Mesodermal cell (in vitro differentiated cells): ENCODE results near the gene LPCAT2.
"Not testable (repeated sequence)": the region's sequence is repeated elsewhere in the genome, so short reads cannot be mapped to it uniquely, and the experiment has no call there.

Experiments
- H3K27ac ChIP-seq: 2 replicates; pipeline ENCODE4 v1.7.0; 2013; ENCODE audit warnings: mild to moderate bottlenecking, low read depth, low read length, moderate library complexity; ENCODE audit not compliant: severe bottlenecking
- H3K36me3 ChIP-seq: 2 replicates; pipeline ENCODE4 v1.7.1; 2013; ENCODE audit warnings: mild to moderate bottlenecking, low read length, moderate library complexity; ENCODE audit not compliant: control insufficient read depth, insufficient read depth
- H3K4me1 ChIP-seq: one replicate; pipeline ENCODE4 v1.7.1; 2013; ENCODE audit warnings: mild to moderate bottlenecking, low read length; ENCODE audit not compliant: insufficient read depth, control insufficient read depth, poor library complexity, severe bottlenecking
- H3K4me3 ChIP-seq: 2 replicates; pipeline ENCODE4 v1.7.0; 2013; ENCODE audit warnings: low read length, control low read depth, mild to moderate bottlenecking; ENCODE audit not compliant: insufficient read depth, poor library complexity, severe bottlenecking; ENCODE audit errors: extremely low read depth
- H3K9me3 ChIP-seq: 2 replicates; pipeline ENCODE4 v1.7.1; 2013; ENCODE audit warnings: mild to moderate bottlenecking, low read length, moderate library complexity; ENCODE audit not compliant: control insufficient read depth
- WGBS, 2 experiments: methylation state at CpG; one replicate each; pipeline ENCODE4 v1.1.5; 2013; ENCODE audit warnings: missing lambda C conversion rate in 2 of 2; ENCODE audit not compliant: insufficient coverage in 2 of 2; 5-methylcytosine and 5-hydroxymethylcytosine counted together

LPCAT2 gene

DNA sequence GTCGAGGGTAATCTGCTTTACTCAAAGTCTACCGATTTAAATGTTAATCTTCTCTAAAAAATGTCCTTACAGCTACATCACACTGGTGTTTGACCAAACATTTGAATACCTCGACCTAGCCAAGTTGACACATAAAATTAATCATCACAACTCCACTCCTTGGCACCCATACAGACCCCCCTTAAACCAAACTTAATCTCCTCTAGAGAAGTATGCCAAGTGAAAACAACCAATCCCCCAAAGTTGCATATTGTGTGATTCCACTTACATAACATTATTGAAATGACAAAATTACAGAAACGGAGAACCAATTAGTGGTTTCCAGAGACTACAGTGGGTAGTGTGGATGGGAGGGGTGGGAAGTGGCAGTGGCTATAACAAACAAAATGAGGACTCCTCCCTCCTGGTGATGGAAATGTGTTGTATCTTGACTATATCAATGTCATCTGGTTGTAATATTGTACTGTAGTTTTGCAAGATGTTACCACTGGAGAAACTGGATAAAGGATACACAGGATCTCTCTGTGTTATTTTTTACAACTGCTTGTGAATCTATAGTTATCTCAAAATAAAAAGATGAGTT, 97.0 kb downstream of the LPCAT2 start:
- Histone ChIP-seq H3K36me3 (no peaks in the 10 kb centered on the region), H3K4me1 (no peaks in the 10 kb centered on the region), H3K4me3 (no peak overlapping the region), H3K27ac (no peak overlapping the region), H3K9me3 (no peaks in the 10 kb centered on the region)
- WGBS, 2 experiments: 77 to 80% methylated on average over 3 of the region's 4 CpGs

DNA sequence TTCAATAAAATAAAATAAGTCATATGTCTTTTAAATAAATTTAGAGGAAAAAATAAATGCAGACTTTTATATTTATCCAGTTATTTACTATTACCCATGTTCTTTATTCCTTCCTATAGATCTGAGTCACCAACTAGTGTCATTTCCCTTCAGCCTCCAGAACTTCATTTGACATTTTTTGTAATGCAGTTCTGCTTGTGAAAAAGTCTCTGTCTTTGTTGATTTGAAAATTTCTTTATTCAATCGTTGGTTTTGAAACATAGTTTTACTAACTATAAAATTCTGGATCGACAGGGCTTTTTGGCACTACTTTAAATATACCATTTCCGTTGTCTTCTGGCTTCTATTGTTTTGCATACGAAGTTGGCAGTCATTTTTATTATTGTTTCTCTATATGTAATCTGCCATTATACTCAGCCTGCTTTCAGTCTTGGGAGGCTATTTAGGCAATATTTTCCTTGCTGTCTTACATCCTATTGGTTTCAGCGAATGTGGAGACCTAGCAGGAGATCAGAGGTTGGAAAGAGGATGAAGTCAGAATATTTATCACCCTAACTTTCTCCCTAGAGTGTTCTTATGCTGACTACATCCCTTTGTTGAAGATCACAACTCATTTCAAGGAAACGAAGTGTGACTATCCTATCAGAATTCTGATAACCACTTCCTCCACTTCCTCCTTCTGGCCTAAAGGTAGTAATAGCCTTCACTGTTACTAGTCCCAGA, 104.9 kb downstream of the LPCAT2 start:
- Histone ChIP-seq H3K4me1 (no peaks in the 10 kb centered on the region), H3K36me3 (no peaks in the 10 kb centered on the region), H3K9me3 (no peaks in the 10 kb centered on the region), H3K27ac (no peak overlapping the region), H3K4me3 (no peak overlapping the region)
- 25% methylated on average over 1 of the region's 6 CpGs; no CpG with 5 or more reads in 1 of the 2 experiments for WGBS, 2 experiments

DNA sequence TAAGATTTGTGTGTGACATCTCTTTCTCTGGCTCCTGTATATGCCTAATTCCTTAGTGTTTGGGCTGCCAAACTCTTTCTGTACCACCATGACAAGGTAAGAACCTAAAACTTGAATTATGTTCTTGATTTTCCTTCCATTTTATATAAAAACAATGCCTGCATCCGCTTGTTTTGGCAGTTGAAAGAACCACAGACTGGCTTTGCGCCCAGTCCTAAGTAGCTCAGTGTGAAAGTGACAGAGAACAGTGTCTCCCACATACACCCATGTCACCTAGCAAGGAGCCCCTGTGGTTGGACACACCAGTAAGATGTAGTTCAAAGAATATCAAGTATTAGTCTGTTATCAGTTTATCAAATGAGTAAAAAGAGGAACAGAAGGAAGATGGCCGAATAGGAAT, 106.2 kb downstream of the LPCAT2 start:
- WGBS, 2 experiments: 83 to 94% methylated on average over 2 to 3 of the region's 3 CpGs

DNA sequence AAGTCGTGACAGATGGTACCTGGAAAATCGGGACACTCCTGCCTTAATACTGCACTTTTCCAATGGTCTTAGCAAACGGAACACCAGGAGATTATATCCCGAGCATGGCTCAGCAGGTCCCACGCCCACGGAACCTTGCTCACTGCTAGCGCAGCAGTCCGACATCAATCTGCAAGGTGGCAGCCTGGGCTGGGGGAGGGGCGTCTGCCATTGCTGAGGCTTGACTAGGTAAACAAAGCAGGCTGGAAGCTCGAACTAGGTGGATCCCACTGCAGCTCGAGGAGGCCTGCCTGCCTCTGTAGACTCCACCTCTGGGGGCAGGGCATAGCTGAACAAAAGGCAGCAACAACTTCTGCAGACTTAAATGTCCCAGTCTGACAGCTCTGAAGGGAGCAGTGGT, 106.8 kb downstream of the LPCAT2 start:
- not testable (repeated sequence) for H3K27ac ChIP-seq, H3K9me3 ChIP-seq
- WGBS, 2 experiments: 85 to 94% methylated on average over 11 of the region's 11 CpGs

More for the DNA sequence above, 106.2 kb downstream of the LPCAT2 start:
- Histone ChIP-seq H3K4me1 (no peaks in the 10 kb centered on the region), H3K27ac (no peak overlapping the region), H3K9me3 (no peaks in the 10 kb centered on the region), H3K36me3 (no peaks in the 10 kb centered on the region), H3K4me3 (no peak overlapping the region)

DNA sequence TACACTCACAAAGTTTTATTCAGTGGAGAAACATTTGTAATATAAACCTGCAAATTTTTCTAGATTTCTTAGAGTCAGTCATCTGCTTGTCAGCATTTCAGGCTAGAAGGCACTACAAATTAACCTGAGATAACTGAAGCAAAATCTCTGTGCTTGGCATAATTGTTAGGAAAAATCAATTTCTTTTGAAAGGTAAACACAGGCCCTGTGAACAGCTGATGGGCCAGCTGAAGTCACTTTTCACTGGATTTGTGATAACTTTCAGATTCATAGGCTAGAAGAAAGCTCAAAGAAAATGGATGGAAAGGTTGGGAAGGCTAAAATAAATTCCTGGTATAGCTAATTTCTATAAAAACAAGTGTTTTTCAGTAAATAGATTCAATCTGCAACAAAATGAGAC, 112.9 kb downstream of the LPCAT2 start:
- no peaks in the 10 kb centered on the region for H3K4me1 ChIP-seq
- H3K36me3 ChIP-seq: no peaks in the 10 kb centered on the region
- no peak overlapping the region for H3K27ac ChIP-seq
- no peaks in the 10 kb centered on the region for H3K9me3 ChIP-seq
- no peak overlapping the region for H3K4me3 ChIP-seq

More for the DNA sequence above, 106.8 kb downstream of the LPCAT2 start:
- not testable (repeated sequence) for H3K36me3 ChIP-seq, H3K4me1 ChIP-seq, H3K4me3 ChIP-seq

DNA sequence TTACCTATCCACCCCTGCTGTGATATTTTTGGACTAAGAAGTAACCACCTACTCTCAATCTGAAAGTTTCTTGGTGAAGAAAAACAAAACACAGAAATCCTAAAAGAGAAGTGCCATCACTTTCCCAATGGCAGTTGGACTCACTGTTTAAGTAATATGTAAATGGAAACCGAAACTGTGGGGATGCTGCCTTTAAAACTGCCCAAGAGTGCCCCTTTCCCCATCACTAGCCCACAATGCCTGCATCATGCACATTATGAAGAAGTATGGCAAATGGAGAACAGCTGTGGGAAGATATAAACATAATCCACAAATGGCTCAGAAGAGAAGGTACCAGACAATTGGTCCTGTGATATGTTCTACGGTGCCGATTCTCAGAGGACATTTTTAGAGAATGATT, 113.4 kb downstream of the LPCAT2 start:
- Histone ChIP-seq H3K27ac (no peak overlapping the region), H3K9me3 (no peaks in the 10 kb centered on the region), H3K4me3 (no peak overlapping the region), H3K36me3 (no peaks in the 10 kb centered on the region), H3K4me1 (no peaks in the 10 kb centered on the region)
- WGBS, 2 experiments: 100% methylated on average over 2 of the region's 3 CpGs; no CpG with 5 or more reads in 1 of the 2 experiments

DNA sequence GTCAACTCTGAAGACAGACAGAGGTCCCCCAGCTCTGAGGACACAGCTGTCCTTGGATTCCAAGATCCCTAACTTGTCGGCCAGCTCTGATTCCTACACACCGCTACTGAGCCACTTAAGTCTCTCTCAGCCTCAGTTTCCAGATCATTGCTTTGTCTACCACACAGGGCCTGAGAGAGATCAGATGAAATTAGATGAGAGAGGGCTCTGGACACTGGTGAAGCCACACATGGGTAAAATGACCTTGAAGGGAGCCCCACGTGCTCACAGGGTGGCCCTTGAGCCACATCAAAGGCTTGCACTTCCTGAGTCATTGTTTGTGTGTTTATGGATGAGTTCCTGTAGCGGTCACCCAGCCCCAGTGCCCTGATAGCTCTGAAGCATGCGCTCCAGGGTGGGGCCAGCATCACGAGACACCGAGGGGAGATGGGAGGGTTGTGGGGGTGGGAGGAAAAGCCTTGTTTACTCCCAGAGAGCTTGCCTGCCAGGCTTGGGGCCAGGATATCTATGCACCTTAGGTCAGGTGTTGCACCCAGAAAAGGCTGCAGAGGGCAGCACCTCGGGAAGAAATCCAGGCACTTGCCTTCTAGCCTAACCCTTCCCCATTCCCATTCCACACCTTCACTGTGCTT, 114.2 kb downstream of the LPCAT2 start:
- H3K4me1 ChIP-seq: no peaks in the 10 kb centered on the region
- WGBS, 2 experiments: 17 to 27% methylated on average over 5 to 6 of the region's 8 CpGs
- H3K9me3 ChIP-seq: no peaks in the 10 kb centered on the region
- H3K36me3 ChIP-seq: no peaks in the 10 kb centered on the region
- no peak overlapping the region for H3K27ac ChIP-seq
- H3K4me3 ChIP-seq: no peak overlapping the region

DNA sequence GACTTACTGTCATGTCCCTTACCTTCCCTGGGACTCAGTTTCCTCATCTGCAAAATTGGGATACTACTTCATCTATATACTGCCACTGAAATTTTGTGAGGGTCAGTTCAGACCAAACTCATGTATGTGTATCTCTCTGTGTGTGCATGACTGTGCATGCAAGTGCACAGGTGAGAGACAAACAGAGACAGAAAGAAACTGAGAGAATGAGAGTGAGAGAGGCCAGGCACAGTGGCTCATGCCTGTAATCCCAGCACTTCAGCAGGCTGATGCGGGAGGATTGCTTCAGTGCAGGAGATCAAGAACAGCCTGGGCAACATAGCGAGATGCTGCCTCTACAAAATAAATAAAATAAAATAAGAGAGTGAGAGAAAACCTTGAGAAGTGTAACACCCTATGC, 114.8 kb downstream of the LPCAT2 start:
- Histone ChIP-seq H3K9me3 (no peaks in the 10 kb centered on the region), H3K4me3 (no peak overlapping the region), H3K36me3 (no peaks in the 10 kb centered on the region), H3K27ac (no peak overlapping the region), H3K4me1 (no peaks in the 10 kb centered on the region)
- no CpG with 5 or more reads among the region's 2 CpGs for WGBS, 2 experiments

DNA sequence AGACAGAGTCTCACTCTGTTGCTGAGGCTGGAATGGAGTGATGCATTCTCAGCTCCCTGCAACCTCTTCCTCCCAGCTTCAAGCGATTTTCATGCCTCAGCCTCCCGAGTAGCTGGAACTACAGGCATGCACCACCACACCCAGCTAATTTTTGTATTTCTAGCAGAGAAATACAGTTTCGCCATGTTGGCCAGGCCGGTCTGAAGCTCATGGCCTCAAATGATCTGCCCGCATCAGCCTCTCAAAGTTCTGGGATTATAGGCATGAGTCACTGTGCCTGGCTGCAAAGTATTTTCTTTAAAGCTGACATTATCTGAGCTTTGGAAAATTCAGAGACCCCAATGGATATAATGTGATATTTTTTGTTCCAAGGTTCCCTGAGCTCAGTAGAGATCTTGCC, 115.8 kb downstream of the LPCAT2 start:
- 88 to 96% methylated on average over 5 of the region's 5 CpGs for WGBS, 2 experiments
- Histone ChIP-seq H3K36me3 (no peaks in the 10 kb centered on the region), H3K27ac (no peak overlapping the region), H3K4me1 (no peaks in the 10 kb centered on the region), H3K9me3 (no peaks in the 10 kb centered on the region), H3K4me3 (no peak overlapping the region)

DNA sequence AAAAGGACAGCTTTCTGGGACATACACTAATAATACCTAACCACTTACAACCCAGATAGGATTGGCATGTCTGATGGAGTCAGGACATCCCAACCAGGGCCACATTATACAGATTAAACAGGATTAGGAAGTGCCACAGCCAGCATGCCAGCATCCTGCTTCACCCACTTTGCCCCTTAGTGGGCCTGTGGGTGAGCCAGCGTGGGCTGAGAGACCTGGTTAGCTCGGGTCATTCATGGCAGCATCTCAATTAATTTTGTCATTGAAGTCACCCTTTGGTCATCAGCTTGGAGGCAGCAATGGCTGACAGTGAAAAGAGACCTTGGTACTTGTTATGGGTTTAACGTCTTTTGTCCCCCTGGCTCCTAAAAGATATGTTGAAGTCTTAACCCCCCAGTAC, 117.0 kb downstream of the LPCAT2 start:
- WGBS, 2 experiments: 86 to 95% methylated on average over 2 of the region's 3 CpGs
- H3K36me3 ChIP-seq: no peaks in the 10 kb centered on the region
- no peak overlapping the region for H3K4me3 ChIP-seq
- no peaks in the 10 kb centered on the region for H3K4me1 ChIP-seq
- no peaks in the 10 kb centered on the region for H3K9me3 ChIP-seq
- H3K27ac ChIP-seq: no peak overlapping the region
